ENCODE results near the gene NUP153.

DNA sequence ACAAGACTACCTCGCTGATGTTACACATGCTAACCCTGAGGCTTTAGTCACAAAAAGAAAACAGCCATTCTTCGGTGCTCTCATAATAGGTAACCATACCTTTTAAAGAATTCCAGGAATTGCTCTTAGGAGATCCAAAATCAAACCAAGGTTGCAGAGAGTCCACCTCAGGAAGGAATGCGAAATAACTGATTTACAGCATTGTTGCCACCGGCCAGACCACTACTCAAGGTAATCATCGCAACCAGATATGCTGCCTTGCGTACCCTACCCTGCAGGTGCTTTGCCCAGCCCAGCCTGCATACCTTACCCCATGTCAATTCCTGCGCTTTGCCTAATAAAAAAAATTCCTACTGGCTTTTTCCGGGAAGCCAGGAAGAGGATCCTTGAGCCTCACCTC, 27.0 kb downstream of the NUP153 start:
- TF ChIP-seq POLR2AphosphoS5 (IDR thresholded peaks at IDR 0.05; ENCODE audit: low read depth, low read length) (no peak), POLR2A (IDR thresholded peaks at IDR 0.05; ENCODE audit: low read depth, low read length) (no peak), TAF1 (IDR thresholded peaks at IDR 0.05; ENCODE audit: low read depth, low read length) (no peak)
